Uterine smooth muscle cell (primary cell): ENCODE data around the gene GSC. TPM values are rescaled to one million over a fixed set of nuclear protein-coding genes. Genes with fewer than 3 reads are reported as not detected.

Experiments
- total RNA-seq: library from RNA; depleted of rRNA; stranded (reverse); fragments of >200 nt; gene quantifications from 2 replicates; pipeline ENCODE4 v1.2.3, GENCODE V29; 2014

The GSC gene
- 0.22 TPM in 1 of 2 replicates, not detected in the other for total RNA-seq

DNA sequence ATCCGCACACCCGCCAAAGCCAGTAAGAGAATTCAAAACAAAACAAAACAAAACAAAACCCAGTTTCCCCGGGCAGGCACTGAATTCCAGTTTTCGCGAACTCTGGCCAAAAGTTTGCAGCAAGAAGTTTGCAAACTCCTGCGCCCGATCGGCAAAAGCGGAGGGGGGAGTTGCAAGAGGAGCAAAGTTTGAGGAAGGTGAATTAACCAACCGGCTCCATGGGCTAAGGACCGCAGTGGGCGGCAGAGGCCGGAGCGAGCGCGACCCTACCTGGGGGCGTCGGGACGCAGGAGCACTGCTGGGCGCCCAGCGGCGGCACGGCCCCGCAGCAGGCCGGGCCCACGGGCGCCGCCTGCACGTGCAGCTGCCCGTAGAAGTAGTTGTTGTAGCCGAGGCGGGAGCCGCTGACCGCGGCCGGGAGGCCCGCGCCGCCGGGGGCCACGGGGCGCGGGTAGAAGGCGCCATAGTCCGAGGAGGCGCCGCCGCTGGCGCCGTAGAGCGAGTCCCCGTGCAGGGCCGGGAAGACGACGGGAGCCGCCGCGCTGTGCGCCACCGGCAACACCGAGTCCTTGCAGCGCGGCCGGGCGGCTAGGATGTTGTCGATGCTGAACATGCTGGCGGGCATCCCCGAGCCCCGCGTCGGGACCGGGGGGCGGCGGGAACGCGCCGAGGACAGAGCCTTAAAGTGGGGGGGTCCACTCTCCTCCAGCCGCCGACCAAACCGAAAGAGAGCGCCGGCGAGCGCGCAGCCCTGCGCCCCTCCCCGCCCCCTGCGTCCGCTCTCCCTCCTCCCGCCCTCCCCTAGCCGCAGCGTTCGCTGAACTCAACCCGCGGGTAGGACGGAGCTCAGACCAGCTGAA is at the start of gene GSC:
Gene GSC (minus strand): TSS at position 723 of the 860 bp plus-strand sequence. CDS start 98 bp downstream, at position 625.

Other genes starting within 250 kb of the GSC start
- not detected in 2 replicates for gene SERPINA4, start 208.7 kb downstream of the GSC start, total RNA-seq
- not detected in 2 replicates for gene SERPINA5, start 188.7 kb downstream of the GSC start, total RNA-seq
- gene SERPINA3, start 157.7 kb downstream of the GSC start, total RNA-seq, result 0.22 and 2.1 TPM in 2 replicates